Right cardiac atrium (tissue), 5 donors: ENCODE measurements around the gene RASD2. TPM values are rescaled to one million over a fixed set of nuclear protein-coding genes. Genes with fewer than 3 reads are reported as not detected.

Experiments used
- ATAC-seq, 2 donors: fragments of 200-7000 bp; cut with Tn5 transposase; one replicate each; pipeline versions ENCODE4 v1.8.0 to v1.9.1; 2020; ENCODE audit warnings: moderate library complexity in 2 of 2, mild to moderate bottlenecking in 1 of 2
- DNase-seq, 3 donors: peaks; one replicate each; pipeline ENCODE4 v3.0.0-alpha.2; 2020
- H3K27ac ChIP-seq: one replicate; pipeline ENCODE4 v1.5.1; 2013; ENCODE audit warnings: mild to moderate bottlenecking, low read length, control low read depth, moderate library complexity
- H3K27me3 ChIP-seq: one replicate; pipeline ENCODE4 v1.6.1; 2013; ENCODE audit not compliant: control insufficient read depth, insufficient read depth
- H3K4me1 ChIP-seq: one replicate; pipeline ENCODE4 v1.6.1; 2013; ENCODE audit warnings: low read length; ENCODE audit not compliant: control insufficient read depth, insufficient read depth
- H3K4me3 ChIP-seq: one replicate; pipeline ENCODE4 v1.5.1; 2013; ENCODE audit warnings: low read length, control low read depth
- H3K9me3 ChIP-seq: one replicate; pipeline ENCODE4 v1.6.1; 2013; ENCODE audit warnings: low read length; ENCODE audit not compliant: control insufficient read depth
- WGBS: extraction: QIAGEN DNeasy Blood & Tissue Kit; methylation state at CpG from one replicate; pipeline ENCODE4 v1.1.7; 2013; 5-methylcytosine and 5-hydroxymethylcytosine counted together
- intact Hi-C, 4 donors: fragments of 100-400 bp; cut with DNase I; formaldehyde crosslinking; loops; one replicate each; pipeline versions ENCODE4 v1.11.0 to v1.14.0; 2022 to 2023
- polyA plus RNA-seq: library from polyadenylated mRNA; stranded (reverse); fragments of 200-250 nt; gene quantifications from one replicate; pipeline ENCODE4 v1.2.3, GENCODE V29; 2013
- total RNA-seq, 4 donors: library from RNA; stranded (reverse); fragmentation: NEBNext Ultra II Directional; extraction: Animal tissue kit (Norgen Biotek cat#: 25700); gene quantifications; one replicate each; pipeline ENCODE4 v1.2.1, GENCODE V29; 2021
- donor health status: healthy with polysubstance abuse.
- donor health status: DM: no; HTN: yes; CAD: no.
- donor health status: DM: no; HTN: no; CAD: no.
- donor health status: DM: no; HTN: yes; CAD: no; lungs with severe emphysema.
- donor health status: DM: yes; HTN: yes; CAD: no.

The RASD2 gene
- total and polyA plus RNA-seq, 5 donors: 0.78 to 3.2 (median 2.1) TPM

GRCh38 chr22:35563211-35563610 is 22.6 kb downstream of the RASD2 start:
- Histone ChIP-seq H3K27me3 (no peaks in the 10 kb centered on the region), H3K4me1 (peaks cover 3% of the 10 kb centered on the region), H3K9me3 (no peaks in the 10 kb centered on the region), H3K4me3 (no peak overlapping the region), H3K27ac (no peak overlapping the region)
- WGBS: 49% methylated on average over 7 of the region's 7 CpGs
- intact Hi-C loops: no loop called here
- ATAC-seq (no peak), DNase-seq (peak in 1 of 3 donors; percentile 28)

GRCh38 chr22:35564975-35565867 is 24.6 kb downstream of the RASD2 start:
- intact Hi-C loops: no loop called here
- Histone ChIP-seq H3K4me1 (peaks cover 8% of the 10 kb centered on the region), H3K9me3 (no peaks in the 10 kb centered on the region), H3K4me3 (no peak overlapping the region), H3K27ac (no peak overlapping the region), H3K27me3 (no peaks in the 10 kb centered on the region)
- DNase-seq (peak in 1 of 3 donors; percentile 14), ATAC-seq (no peak)
- WGBS: 61% methylated on average over 10 of the region's 10 CpGs

DNA sequence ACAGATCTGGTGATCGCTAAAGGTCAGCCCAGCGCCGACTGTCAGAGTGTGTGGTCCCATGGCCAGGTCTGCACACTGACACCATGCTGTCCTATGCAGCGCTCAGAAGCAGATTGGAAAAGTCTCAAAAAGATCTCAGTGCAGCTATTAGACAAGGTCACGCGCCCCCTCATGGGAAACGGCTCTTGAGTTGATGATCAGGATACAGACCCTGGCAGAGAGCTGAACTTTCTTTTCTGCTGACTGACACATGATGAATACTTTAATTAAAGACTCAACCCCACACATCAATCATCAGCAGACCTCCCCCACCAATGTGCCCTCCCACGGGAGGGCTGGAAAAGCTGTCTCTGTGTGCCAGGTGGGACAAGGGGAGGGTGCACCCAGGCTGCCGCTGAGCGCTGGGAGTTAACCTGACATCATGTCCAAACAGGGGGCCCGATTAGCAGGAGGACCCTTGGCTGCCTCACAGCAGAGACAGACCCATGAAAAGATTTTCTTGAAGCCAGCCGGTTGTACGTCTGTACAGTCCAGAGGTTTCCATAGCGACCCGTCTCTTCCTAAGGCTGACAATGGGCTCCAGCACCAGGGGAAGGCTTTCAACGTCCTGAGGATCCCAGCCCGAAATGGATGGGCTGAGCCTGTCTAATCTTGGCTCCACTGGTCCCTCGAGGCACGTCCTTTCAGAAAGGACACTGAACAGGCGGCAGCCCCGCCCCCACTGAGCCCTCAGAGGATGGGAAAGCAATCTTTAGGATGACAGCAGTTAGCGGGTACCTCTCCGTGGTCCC is 26.9 kb downstream of the RASD2 start:
- 50% methylated on average over 23 of the region's 23 CpGs for WGBS
- no peaks in the 10 kb centered on the region for H3K9me3 ChIP-seq
- DNase-seq (peak in 1 of 3 donors; percentile 74), ATAC-seq (peak in 1 of 2 donors; percentile 9)
- H3K27me3 ChIP-seq: no peaks in the 10 kb centered on the region
- no peak overlapping the region for H3K27ac ChIP-seq
- peaks cover 8% of the 10 kb centered on the region for H3K4me1 ChIP-seq
- no peak overlapping the region for H3K4me3 ChIP-seq
- intact Hi-C loops: no loop called here

- H3K4me1 ChIP-seq: peaks cover 8% of the 10 kb centered on the region
- WGBS: 63% methylated on average over 17 of the region's 17 CpGs
- no peak overlapping the region for H3K4me3 ChIP-seq
- no peaks in the 10 kb centered on the region for H3K27me3 ChIP-seq
- H3K9me3 ChIP-seq: no peaks in the 10 kb centered on the region
- no peak overlapping the region for H3K27ac ChIP-seq
- ATAC-seq (peak in 1 of 2 donors; percentile 39), DNase-seq (peak in 1 of 3 donors; percentile 10)
- intact Hi-C loops: no loop called here
These were observed 28.4 kb downstream of the RASD2 start for GRCh38 chr22:35568751-35569739.

DNA sequence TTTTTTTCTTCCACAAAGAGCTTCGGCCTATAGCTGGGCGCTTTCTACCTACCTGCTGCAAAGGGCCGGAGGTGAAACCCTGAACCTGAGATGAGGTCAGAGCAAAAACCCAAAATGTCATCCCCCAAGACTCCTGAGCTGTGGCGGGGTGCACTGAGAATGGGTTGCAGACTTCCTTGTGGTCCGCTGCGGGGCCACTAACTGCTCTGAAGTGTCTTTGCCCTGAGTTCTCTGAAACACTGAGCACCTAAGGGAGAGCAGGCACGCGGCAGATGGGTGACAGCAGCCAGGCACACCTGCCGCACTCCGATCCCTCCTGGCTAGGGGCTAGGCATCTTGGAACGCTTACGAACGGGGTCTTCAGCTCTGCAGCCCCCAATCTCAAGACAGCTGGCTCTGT is 29.3 kb downstream of the RASD2 start:
- peak in 1 of 3 donors; percentile 37 for DNase-seq
- Histone ChIP-seq H3K4me1 (peaks cover 5% of the 10 kb centered on the region), H3K27ac (no peak overlapping the region), H3K27me3 (no peaks in the 10 kb centered on the region), H3K4me3 (no peak overlapping the region), H3K9me3 (no peaks in the 10 kb centered on the region)
- ATAC-seq: no peak
- 95% methylated on average over 13 of the region's 13 CpGs for WGBS
- intact Hi-C loops: no loop called here

DNA sequence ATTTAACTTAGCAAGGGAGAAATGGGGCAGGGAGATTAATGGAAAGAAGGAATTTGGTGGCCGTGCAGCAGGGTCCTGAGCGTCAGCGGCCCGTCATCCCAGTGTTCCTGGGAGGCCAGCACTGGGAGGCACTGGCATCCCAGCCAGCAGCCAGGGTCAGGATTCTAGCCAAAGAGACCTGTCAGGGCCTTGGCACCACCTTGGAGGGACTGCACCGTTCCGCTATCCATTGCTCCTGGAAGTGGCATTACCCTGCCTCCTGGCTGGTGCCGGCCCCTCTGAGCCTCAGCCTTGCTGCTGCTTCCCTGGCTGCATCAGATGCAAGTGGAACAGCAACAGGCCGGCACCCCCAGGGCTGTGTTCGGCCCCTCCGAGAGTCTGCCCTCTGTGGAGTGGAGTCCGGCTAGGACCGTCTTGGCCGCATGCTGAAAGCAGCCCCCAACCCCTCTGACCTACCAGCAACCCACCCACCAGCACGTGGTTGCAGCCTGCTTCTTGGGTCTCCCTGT is 30.1 kb downstream of the RASD2 start:
- intact Hi-C loops: no loop called here
- DNase-seq (peak in 1 of 3 donors; percentile 20), ATAC-seq (no peak)
- Histone ChIP-seq H3K9me3 (no peaks in the 10 kb centered on the region), H3K4me1 (peaks cover 5% of the 10 kb centered on the region), H3K4me3 (no peak overlapping the region), H3K27ac (no peak overlapping the region), H3K27me3 (no peaks in the 10 kb centered on the region)
- 87% methylated on average over 14 of the region's 14 CpGs for WGBS

DNA sequence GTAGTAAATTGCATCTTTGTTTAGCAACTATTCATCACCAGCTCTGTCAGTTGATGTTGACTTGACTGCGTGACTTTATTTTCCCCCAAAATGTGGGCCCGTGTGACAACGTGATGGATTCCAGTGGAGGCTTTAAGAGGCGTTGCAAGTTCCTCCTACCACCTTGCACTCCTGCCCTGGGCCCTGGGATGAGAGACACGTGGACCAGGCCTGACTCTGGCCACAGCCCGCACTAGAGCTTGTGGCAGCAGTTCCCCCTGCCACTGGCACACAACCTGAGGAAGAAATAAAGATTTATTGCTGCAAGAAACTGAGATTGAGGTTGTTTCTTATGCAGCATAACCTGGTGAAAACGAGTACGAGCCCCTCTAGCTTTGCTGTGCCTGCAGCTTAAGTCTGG is 31.9 kb downstream of the RASD2 start:
- Histone ChIP-seq H3K27me3 (no peaks in the 10 kb centered on the region), H3K4me3 (no peak overlapping the region), H3K27ac (no peak overlapping the region), H3K9me3 (no peaks in the 10 kb centered on the region), H3K4me1 (peaks cover 5% of the 10 kb centered on the region)
- DNase-seq: no peak
- intact Hi-C loops: no loop called here
- 85% methylated on average over 8 of the region's 8 CpGs for WGBS
- no peak for ATAC-seq

- Histone ChIP-seq H3K4me3 (no peak overlapping the region), H3K4me1 (no peaks in the 10 kb centered on the region), H3K27me3 (no peaks in the 10 kb centered on the region), H3K9me3 (no peaks in the 10 kb centered on the region), H3K27ac (no peak overlapping the region)
- ATAC-seq (peak in 1 of 2 donors; percentile 27), DNase-seq (no peak)
- intact Hi-C loops: no loop called here
- WGBS: 47% methylated on average over 15 of the region's 15 CpGs
These were observed 34.6 kb downstream of the RASD2 start for GRCh38 chr22:35575116-35575748.

- ATAC-seq (no peak), DNase-seq (no peak)
- H3K27ac ChIP-seq: no peak overlapping the region
- intact Hi-C loops: no loop called here
- WGBS: 90% methylated on average over 8 of the region's 8 CpGs
- no peaks in the 10 kb centered on the region for H3K9me3 ChIP-seq
- no peaks in the 10 kb centered on the region for H3K4me1 ChIP-seq
- H3K4me3 ChIP-seq: no peak overlapping the region
- H3K27me3 ChIP-seq: no peaks in the 10 kb centered on the region
These were observed 36.0 kb downstream of the RASD2 start for GRCh38 chr22:35576671-35577070.
